H9 (cell line): ENCODE measurements around the gene LSM3. TPM values are rescaled to one million over a fixed set of nuclear protein-coding genes. Genes with fewer than 3 reads are reported as not detected.

Experiments used
- DNase-seq: peaks from one replicate; pipeline ENCODE4 v3.0.0-alpha.2; 2017
- H2AFZ ChIP-seq: one replicate; pipeline ENCODE4 v1.6.1; 2013; ENCODE audit warnings: mild to moderate bottlenecking, low read length, control low read depth, moderate library complexity
- H2AK5ac ChIP-seq: 2 replicates; pipeline ENCODE4 v1.6.1; 2013; ENCODE audit warnings: low read length, control low read depth, mixed read lengths; ENCODE audit not compliant: insufficient read length
- H2BK120ac ChIP-seq: one replicate; pipeline ENCODE4 v1.6.1; 2013; ENCODE audit warnings: low read depth, mild to moderate bottlenecking, low read length, control low read depth, inconsistent platforms; ENCODE audit not compliant: poor library complexity, severe bottlenecking
- H2BK12ac ChIP-seq: 2 replicates; pipeline ENCODE4 v1.6.1; 2013; ENCODE audit warnings: low read length, control low read depth, mixed read lengths, low read depth; ENCODE audit not compliant: insufficient read length
- H2BK15ac ChIP-seq: 2 replicates; pipeline ENCODE4 v1.6.1; 2013; ENCODE audit warnings: low read depth, low read length, control low read depth
- H2BK20ac ChIP-seq: one replicate; pipeline ENCODE4 v1.6.1; 2013; ENCODE audit warnings: low read depth, mild to moderate bottlenecking, low read length, control low read depth, inconsistent platforms; ENCODE audit not compliant: poor library complexity, severe bottlenecking
- H2BK5ac ChIP-seq: 2 replicates; pipeline ENCODE4 v1.6.1; 2013; ENCODE audit warnings: low read length, control low read depth, mixed read lengths; ENCODE audit not compliant: insufficient read length
- H3K14ac ChIP-seq: 2 replicates; pipeline ENCODE4 v1.6.1; 2013; ENCODE audit warnings: low read length, control low read depth; ENCODE audit not compliant: insufficient read depth
- H3K18ac ChIP-seq: 2 replicates; pipeline ENCODE4 v1.6.1; 2013; ENCODE audit warnings: low read depth, mild to moderate bottlenecking, mixed read lengths, low read length, control low read depth; ENCODE audit not compliant: insufficient read length
- H3K23ac ChIP-seq: 2 replicates; pipeline ENCODE4 v1.6.1; 2013; ENCODE audit warnings: low read length, control low read depth, mixed read lengths, low read depth; ENCODE audit not compliant: insufficient read length
- H3K23me2 ChIP-seq: 2 replicates; pipeline ENCODE4 v1.6.1; 2013; ENCODE audit warnings: low read depth, mild to moderate bottlenecking, mixed read lengths, low read length, control low read depth; ENCODE audit not compliant: insufficient read length, poor library complexity, severe bottlenecking
- H3K27ac ChIP-seq: 2 replicates; pipeline ENCODE4 v1.5.1; 2013; ENCODE audit warnings: low read length, control low read depth, mixed read lengths, low read depth; ENCODE audit not compliant: insufficient read length
- H3K27me3 ChIP-seq: 2 replicates; pipeline ENCODE4 v1.6.1; 2013; ENCODE audit warnings: low read length, control low read depth, inconsistent platforms; ENCODE audit not compliant: insufficient read depth
- H3K4ac ChIP-seq: 2 replicates; pipeline ENCODE4 v1.6.1; 2013; ENCODE audit warnings: low read depth, mild to moderate bottlenecking, control low read depth, inconsistent platforms, low read length, moderate library complexity
- H3K4me1 ChIP-seq: 2 replicates; pipeline ENCODE4 v1.6.1; 2013; ENCODE audit warnings: low read length, control low read depth, inconsistent platforms; ENCODE audit not compliant: insufficient read depth
- H3K4me2 ChIP-seq: 2 replicates; pipeline ENCODE4 v1.6.1; 2013; ENCODE audit warnings: low read length, control low read depth, mixed read lengths; ENCODE audit not compliant: insufficient read length, insufficient read depth
- H3K56ac ChIP-seq: 2 replicates; pipeline ENCODE4 v1.6.1; 2013; ENCODE audit warnings: low read depth, mild to moderate bottlenecking, mixed read lengths, low read length, control low read depth; ENCODE audit not compliant: insufficient read length
- H3K79me1 ChIP-seq: 2 replicates; pipeline ENCODE4 v1.6.1; 2013; ENCODE audit warnings: low read depth, mild to moderate bottlenecking, moderate library complexity, low read length, control low read depth, inconsistent platforms; ENCODE audit not compliant: insufficient read depth, poor library complexity, severe bottlenecking
- H3K79me2 ChIP-seq: 2 replicates; pipeline ENCODE4 v1.6.1; 2013; ENCODE audit warnings: low read length, control low read depth, inconsistent platforms; ENCODE audit not compliant: insufficient read depth
- H3K9ac ChIP-seq: 2 replicates; pipeline ENCODE4 v1.6.1; 2013; ENCODE audit warnings: low read length, control low read depth, mixed read lengths; ENCODE audit not compliant: insufficient read length; ENCODE audit errors: extremely low read depth
- H3K9me3 ChIP-seq: one replicate; pipeline ENCODE4 v1.6.1; 2013; ENCODE audit warnings: low read depth, low read length, inconsistent platforms; ENCODE audit not compliant: control insufficient read depth
- H3T11ph ChIP-seq: one replicate; pipeline ENCODE4 v1.6.1; 2013; ENCODE audit warnings: mild to moderate bottlenecking, low read length, control low read depth, inconsistent platforms
- H4K20me1 ChIP-seq: one replicate; pipeline ENCODE4 v1.6.1; 2013; ENCODE audit not compliant: control insufficient read depth, insufficient read length, insufficient read depth
- H4K5ac ChIP-seq: 2 replicates; pipeline ENCODE4 v1.6.1; 2013; ENCODE audit warnings: low read depth, mild to moderate bottlenecking, mixed read lengths, low read length, control low read depth; ENCODE audit not compliant: insufficient read length
- H4K8ac ChIP-seq: replicated peaks from 2 replicates; pipeline ENCODE4 v1.6.1; 2013; ENCODE audit warnings: low read length, control low read depth, mixed read lengths, low read depth; ENCODE audit not compliant: insufficient read length
- H4K91ac ChIP-seq: 2 replicates; pipeline ENCODE4 v1.6.1; 2013; ENCODE audit warnings: low read depth, mild to moderate bottlenecking, moderate library complexity, mixed read lengths, low read length, control low read depth; ENCODE audit not compliant: insufficient read length
- H3K27ac Mint-ChIP-seq, 3 experiments: 2 replicates in 2 of 3; 3 replicates in 1 of 3; pipeline ENCODE4 v1.8.0; 2020 to 2021; ENCODE audit warnings: mixed read lengths in 3 of 3, mild to moderate bottlenecking in 1 of 3, moderate library complexity in 1 of 3
- H3K27me3 Mint-ChIP-seq: 2 replicates; pipeline ENCODE4 v1.8.0; 2021; ENCODE audit warnings: low read depth, mild to moderate bottlenecking, moderate library complexity, mixed read lengths
- H3K36me3 Mint-ChIP-seq, 3 experiments: 2 replicates in 2 of 3; 3 replicates in 1 of 3; pipeline ENCODE4 v1.8.0; 2020 to 2021; ENCODE audit warnings: low read depth in 3 of 3, mixed read lengths in 3 of 3; ENCODE audit not compliant: insufficient read depth in 1 of 3
- H3K4me1 Mint-ChIP-seq, 2 experiments: 2 replicates each; pipeline ENCODE4 v1.8.0; 2020; ENCODE audit warnings: mixed read lengths in 2 of 2
- H3K4me3 Mint-ChIP-seq, 2 experiments: 2 replicates in 1 of 2; 3 replicates in 1 of 2; pipeline ENCODE4 v1.8.0; 2020 to 2021; ENCODE audit warnings: mild to moderate bottlenecking in 2 of 2, mixed read lengths in 2 of 2, moderate library complexity in 1 of 2
- H3K9me3 Mint-ChIP-seq, 2 experiments: 2 replicates in 1 of 2; 3 replicates in 1 of 2; pipeline ENCODE4 v1.8.0; 2020; ENCODE audit warnings: mild to moderate bottlenecking in 2 of 2, mixed read lengths in 2 of 2, moderate library complexity in 1 of 2
- CTCF ChIP-seq: fragments of 200-600 bp; sonication (generic); conservative IDR thresholded peaks from 3 replicates; pipeline ENCODE4 v1.8.0; 2021; ENCODE audit warnings: antibody characterized with exemption, mild to moderate bottlenecking
- WGBS: extraction: QIAGEN DNeasy Blood & Tissue Kit; methylation state at CpG from one replicate; pipeline ENCODE4 v1.1.7; 2013; ENCODE audit warnings: missing lambda C conversion rate, low lambda C conversion rate, mixed read lengths; ENCODE audit not compliant: insufficient read length; ENCODE audit errors: extremely low coverage; 5-methylcytosine and 5-hydroxymethylcytosine counted together
- total RNA-seq: library from RNA; stranded (reverse); gene quantifications from 2 replicates; pipeline ENCODE4 v1.2.1, GENCODE V29; 2021

The LSM3 gene
- total RNA-seq, 1 experiment from 2014 or later: 24.4 TPM

GRCh38 chr3:14231145-14231990 lies 52.8 kb downstream of the LSM3 start:
- Histone ChIP-seq H2BK5ac (no peak overlapping the region), H3K23ac (no peak overlapping the region), H2BK120ac (no peak overlapping the region), H3K27ac (no peak overlapping the region), H2AFZ (no peak overlapping the region), H2BK15ac (no peak overlapping the region), H3K4me1 (no peaks in the 10 kb centered on the region), H3K9me3 (peaks cover 6% of the 10 kb centered on the region), H4K5ac (no peak overlapping the region), H3T11ph (no peak overlapping the region), H2BK12ac (no peak overlapping the region), H3K79me1 (no peaks in the 10 kb centered on the region), H4K8ac (no peak overlapping the region), H3K18ac (no peak overlapping the region), H3K56ac (no peak overlapping the region), H2AK5ac (no peak overlapping the region), H3K9ac (no peak overlapping the region), H3K23me2 (no peaks in the 10 kb centered on the region), H2BK20ac (no peak overlapping the region), H3K27me3 (no peaks in the 10 kb centered on the region), H4K91ac (no peak overlapping the region), H3K79me2 (no peaks in the 10 kb centered on the region), H4K20me1 (no peaks in the 10 kb centered on the region), H3K4me2 (no peak overlapping the region), H3K4ac (no peak overlapping the region), H3K14ac (no peak overlapping the region)
- H3K9me3 Mint-ChIP-seq: peaks cover 7 to 9% of the 10 kb centered on the region in 2 experiments
- DNase-seq: no peak
- peaks cover 15% of the 10 kb centered on the region for H3K27me3 Mint-ChIP-seq
- peaks cover 20 to 21% of the 10 kb centered on the region in 2 experiments for H3K4me1 Mint-ChIP-seq
- H3K36me3 Mint-ChIP-seq: peaks cover 2 to 11% (median 2%) of the 10 kb centered on the region in 3 experiments; a peak in 4 of 7 replicates
- no peak overlapping the region for H3K4me3 Mint-ChIP-seq
- TF ChIP-seq CTCF: no peak
- H3K27ac Mint-ChIP-seq: no peak overlapping the region; a peak in 1 of 7 replicates
- WGBS: no CpG with 5 or more reads among the region's 9 CpGs
